DOHH2 (cell line): Measurements from ENCODE around the gene TCHHL1.

Experiments used
- H3F3A ChIP-seq: fragments of 200-600 bp; sonication (generic), shearing (Covaris generic); 2 replicates; pipeline ENCODE4 v1.6.0; 2016; ENCODE audit warnings: antibody characterized with exemption, mild to moderate bottlenecking; ENCODE audit not compliant: control insufficient read depth, insufficient read depth
- H3K27ac ChIP-seq: fragments of 200-600 bp; sonication (generic); 2 replicates; pipeline ENCODE4 v1.5.1; 2014; ENCODE audit warnings: low read depth, mild to moderate bottlenecking, low read length, moderate library complexity
- H3K27me3 ChIP-seq: fragments of 200-600 bp; sonication (generic); 2 replicates; pipeline ENCODE4 v1.6.1; 2014; ENCODE audit warnings: mild to moderate bottlenecking, low read length, mixed read lengths; ENCODE audit not compliant: control insufficient read depth
- H3K36me3 ChIP-seq: fragments of 200-600 bp; sonication (generic); 2 replicates; pipeline ENCODE4 v1.6.1; 2014; ENCODE audit warnings: mild to moderate bottlenecking, low read length, moderate library complexity, mixed read lengths; ENCODE audit not compliant: control insufficient read depth
- H3K4me1 ChIP-seq: fragments of 200-600 bp; sonication (generic); 2 replicates; pipeline ENCODE4 v1.6.1; 2014; ENCODE audit warnings: mild to moderate bottlenecking, low read length, mixed read lengths; ENCODE audit not compliant: control insufficient read depth
- H3K4me2 ChIP-seq: fragments of 200-600 bp; sonication (generic); 2 replicates; pipeline ENCODE4 v1.6.0; 2014; ENCODE audit warnings: mild to moderate bottlenecking, low read length, moderate library complexity
- H3K4me3 ChIP-seq: fragments of 200-600 bp; sonication (generic); 2 replicates; pipeline ENCODE4 v1.5.1; 2014; ENCODE audit warnings: mild to moderate bottlenecking, low read length, mixed read lengths
- H3K79me2 ChIP-seq: fragments of 200-600 bp; sonication (generic); 2 replicates; pipeline ENCODE4 v1.6.1; 2014; ENCODE audit warnings: mild to moderate bottlenecking, low read length, mixed read lengths; ENCODE audit not compliant: control insufficient read depth
- H3K9me2 ChIP-seq: fragments of 200-600 bp; sonication (generic); replicated peaks from 2 replicates; pipeline ENCODE4 v1.6.1; 2014; ENCODE audit warnings: mild to moderate bottlenecking, low read length, mixed read lengths; ENCODE audit not compliant: control insufficient read depth
- H3K9me3 ChIP-seq: fragments of 200-600 bp; sonication (generic); 2 replicates; pipeline ENCODE4 v1.6.1; 2014; ENCODE audit warnings: antibody characterized with exemption, low read length, mixed read lengths; ENCODE audit not compliant: control insufficient read depth, insufficient read depth
- H4K20me1 ChIP-seq: fragments of 200-600 bp; sonication (generic); 2 replicates; pipeline ENCODE4 v1.6.0; 2014; ENCODE audit warnings: low read depth, mild to moderate bottlenecking, antibody characterized with exemption, low read length, moderate library complexity; ENCODE audit not compliant: control insufficient read depth, insufficient read depth
- EZH2phosphoT487 ChIP-seq: fragments of 200-600 bp; sonication (generic); IDR thresholded peaks from 2 replicates; pipeline ENCODE4 v1.6.1; 2017; ENCODE audit warnings: borderline replicate concordance, mild to moderate bottlenecking, antibody characterized with exemption, low read length, moderate library complexity, mixed read lengths
- TF ChIP-seq, protein P1 (sequence below): fragments of 200-600 bp; sonication (generic); IDR thresholded peaks from one replicate; pipeline ENCODE4 v1.5.1; 2014; ENCODE audit warnings: antibody characterized with exemption, mild to moderate bottlenecking, low read depth, low read length; ENCODE audit not compliant: poor library complexity, severe bottlenecking

Gene TCHHL1

DNA sequence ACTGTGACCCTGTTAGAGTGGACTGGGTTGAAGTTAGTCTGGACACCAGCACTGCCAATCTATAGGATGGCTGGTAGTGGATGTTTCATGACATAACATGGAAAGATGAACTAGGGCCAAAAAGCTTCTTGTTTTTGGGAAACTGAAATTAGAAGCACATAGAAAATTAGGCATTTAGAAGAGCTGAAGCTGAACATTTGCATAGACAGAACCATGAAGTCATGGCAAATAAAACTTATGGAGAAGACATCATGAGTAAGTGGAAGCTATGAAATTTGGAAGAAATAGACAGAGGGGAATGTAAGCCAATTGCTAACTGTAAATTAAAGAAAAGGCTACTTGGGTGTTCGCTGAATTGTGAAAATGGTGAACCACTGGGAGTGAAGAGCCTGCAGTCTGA, 49.4 kb downstream of the TCHHL1 start:
- Histone ChIP-seq H3K79me2 (peaks cover 12% of the 10 kb centered on the region), H3K27me3 (peaks cover 13% of the 10 kb centered on the region; the same call in 1 of the 2 replicates), H3K9me3 (no peaks in the 10 kb centered on the region), H4K20me1 (no peaks in the 10 kb centered on the region), H3K4me2 (no peak overlapping the region), H3K36me3 (peaks cover 3% of the 10 kb centered on the region; the same call in 1 of the 2 replicates), H3F3A (peaks cover 26% of the 10 kb centered on the region), H3K4me1 (peaks cover 53% of the 10 kb centered on the region), H3K9me2 (no peaks in the 10 kb centered on the region), H3K4me3 (no peak overlapping the region), H3K27ac (no peak overlapping the region)
- TF ChIP-seq, protein P1, sequence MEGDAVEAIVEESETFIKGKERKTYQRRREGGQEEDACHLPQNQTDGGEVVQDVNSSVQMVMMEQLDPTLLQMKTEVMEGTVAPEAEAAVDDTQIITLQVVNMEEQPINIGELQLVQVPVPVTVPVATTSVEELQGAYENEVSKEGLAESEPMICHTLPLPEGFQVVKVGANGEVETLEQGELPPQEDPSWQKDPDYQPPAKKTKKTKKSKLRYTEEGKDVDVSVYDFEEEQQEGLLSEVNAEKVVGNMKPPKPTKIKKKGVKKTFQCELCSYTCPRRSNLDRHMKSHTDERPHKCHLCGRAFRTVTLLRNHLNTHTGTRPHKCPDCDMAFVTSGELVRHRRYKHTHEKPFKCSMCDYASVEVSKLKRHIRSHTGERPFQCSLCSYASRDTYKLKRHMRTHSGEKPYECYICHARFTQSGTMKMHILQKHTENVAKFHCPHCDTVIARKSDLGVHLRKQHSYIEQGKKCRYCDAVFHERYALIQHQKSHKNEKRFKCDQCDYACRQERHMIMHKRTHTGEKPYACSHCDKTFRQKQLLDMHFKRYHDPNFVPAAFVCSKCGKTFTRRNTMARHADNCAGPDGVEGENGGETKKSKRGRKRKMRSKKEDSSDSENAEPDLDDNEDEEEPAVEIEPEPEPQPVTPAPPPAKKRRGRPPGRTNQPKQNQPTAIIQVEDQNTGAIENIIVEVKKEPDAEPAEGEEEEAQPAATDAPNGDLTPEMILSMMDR: no peak
- TF ChIP-seq EZH2phosphoT487: no peak

DNA sequence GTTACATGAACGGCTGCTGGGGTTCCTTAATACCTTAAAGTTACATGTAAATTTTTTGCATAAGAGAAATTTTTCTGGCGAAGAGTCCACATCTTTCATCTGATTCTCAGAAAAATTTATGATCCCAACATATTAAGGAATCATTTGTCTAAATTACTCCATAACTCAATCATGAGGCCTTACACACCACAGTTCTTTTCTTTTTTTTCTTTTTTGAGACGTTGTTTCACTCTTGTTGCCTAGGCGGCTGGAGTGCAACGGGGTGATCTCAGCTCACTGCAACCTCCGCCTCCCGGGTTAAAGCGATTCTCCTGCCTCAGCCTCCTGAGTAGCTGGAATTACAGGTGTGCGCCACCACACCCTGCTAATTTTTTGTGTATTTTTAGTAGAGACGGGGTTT, 50.0 kb downstream of the TCHHL1 start:
- Histone ChIP-seq H3K9me2 (no peaks in the 10 kb centered on the region), H3K27ac (peak overlapping the region; percentile 46), H3F3A (peaks cover 26% of the 10 kb centered on the region), H3K4me2 (no peak overlapping the region), H3K9me3 (no peaks in the 10 kb centered on the region), H3K4me1 (peaks cover 54% of the 10 kb centered on the region), H4K20me1 (no peaks in the 10 kb centered on the region), H3K36me3 (peaks cover 4% of the 10 kb centered on the region), H3K4me3 (no peak overlapping the region), H3K79me2 (peaks cover 12% of the 10 kb centered on the region), H3K27me3 (peaks cover 13% of the 10 kb centered on the region; the same call in 1 of the 2 replicates)
- TF ChIP-seq EZH2phosphoT487: no peak
- TF ChIP-seq, protein P1: no peak

DNA sequence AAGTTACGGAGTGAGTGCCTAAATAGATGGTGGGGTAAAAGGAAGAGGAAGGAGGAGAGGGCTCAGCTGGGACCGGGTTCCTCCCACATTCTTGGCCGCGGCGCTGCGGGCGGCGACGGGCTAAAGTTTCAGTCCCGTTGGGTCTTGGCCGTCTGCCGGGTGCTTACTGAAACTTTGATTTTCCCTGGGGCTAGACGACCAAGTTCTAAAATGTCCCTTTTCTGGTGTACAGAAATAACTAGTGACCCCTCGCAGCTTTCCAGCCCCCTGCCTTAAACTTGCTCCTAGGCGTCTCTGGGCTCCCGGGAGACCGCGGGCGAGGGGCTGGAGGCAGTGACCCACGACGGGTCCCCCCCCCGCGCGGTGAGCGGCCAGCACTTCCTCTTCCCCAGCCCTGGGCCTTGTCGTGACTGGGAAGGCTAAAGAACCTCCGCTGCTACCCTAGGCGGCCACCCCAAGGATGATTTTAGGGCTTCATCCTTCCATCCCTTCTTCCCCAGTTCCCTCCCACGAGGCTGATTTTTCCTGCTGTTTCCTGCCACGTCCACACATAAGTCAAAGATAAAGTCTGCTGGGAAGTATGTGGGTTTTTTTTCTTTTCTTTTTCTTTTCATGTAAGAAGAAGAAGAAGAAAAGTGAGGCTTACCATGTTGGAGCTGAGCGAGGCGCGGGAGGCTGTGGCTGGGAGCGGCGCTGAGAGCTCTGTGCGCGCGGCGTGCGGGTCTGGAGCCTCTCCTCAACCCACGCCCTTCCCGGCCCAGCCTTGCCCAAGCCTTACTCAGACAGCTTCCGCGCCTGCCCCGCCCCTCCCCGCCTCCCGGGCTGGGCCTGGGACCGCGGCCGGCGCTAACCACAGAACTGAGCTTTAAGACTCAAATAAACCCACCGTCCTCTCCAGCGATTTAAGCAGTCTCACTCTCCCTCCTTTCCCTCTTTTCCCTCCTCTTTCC, 52.3 kb downstream of the TCHHL1 start, which contains the start of gene S100A11:
S100A11 (minus strand) TSS at position 738 of the 950 bp plus-strand sequence; CDS start at position 649, 89 bp downstream.
- TF ChIP-seq, protein P1: no peak
- no peak for TF ChIP-seq EZH2phosphoT487
- H3K9me2 ChIP-seq: no peaks in the 10 kb centered on the region
- peaks cover 19% of the 10 kb centered on the region for H3K36me3 ChIP-seq
- H3K4me1 ChIP-seq: peaks cover 56% of the 10 kb centered on the region
- peaks cover 9% of the 10 kb centered on the region; the same call in 1 of the 2 replicates for H3K27me3 ChIP-seq
- peak within 1 kb of the TSS; percentile 81 for H3K27ac ChIP-seq
- H3K9me3 ChIP-seq: no peaks in the 10 kb centered on the region
- H3F3A ChIP-seq: peaks cover 26% of the 10 kb centered on the region
- peak within 1 kb of the TSS; percentile 74 for H3K4me3 ChIP-seq
- peaks cover 12% of the 10 kb centered on the region for H3K79me2 ChIP-seq
- peak within 1 kb of the TSS; percentile 88 for H3K4me2 ChIP-seq
- H4K20me1 ChIP-seq: no peaks in the 10 kb centered on the region
